ENCODE data around the gene PROM1. TPM values are rescaled to one million over a fixed set of nuclear protein-coding genes. Genes with fewer than 3 reads are reported as not detected.

Gene PROM1
- total and polyA plus RNA-seq, 2 of the 13 experiments (the other 11 are each of a cell fraction or from before 2014, with no cell fraction given) = 3.9 to 16.4 TPM

DNA sequence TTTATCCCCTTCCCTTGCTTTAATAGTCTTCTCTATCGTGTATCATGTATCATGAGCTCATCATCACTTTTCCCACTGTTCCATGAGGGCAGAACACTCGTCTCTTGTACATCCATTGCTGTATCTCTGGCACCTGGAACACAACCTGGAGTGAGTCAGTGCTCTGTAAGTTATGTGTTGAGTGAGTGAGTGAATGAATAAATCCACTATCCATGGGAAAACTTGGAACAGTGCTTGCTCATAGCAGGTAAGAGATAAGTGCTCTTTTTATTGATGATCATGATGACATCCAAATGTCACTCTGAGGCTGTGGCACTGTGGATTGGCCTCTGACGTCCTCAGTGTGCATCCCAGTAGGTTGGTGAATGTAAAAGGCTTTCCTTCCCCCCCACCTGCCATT lies 149.6 kb downstream of the PROM1 start:
- no peak for FAIRE-seq
- in situ Hi-C loops (cut with HindIII; ENCODE audit: extremely low pct_ligation_motif_present, low pct_unique_long_range_greater_than_20kb) = no loop called here
- TF ChIP-seq, protein P1, sequence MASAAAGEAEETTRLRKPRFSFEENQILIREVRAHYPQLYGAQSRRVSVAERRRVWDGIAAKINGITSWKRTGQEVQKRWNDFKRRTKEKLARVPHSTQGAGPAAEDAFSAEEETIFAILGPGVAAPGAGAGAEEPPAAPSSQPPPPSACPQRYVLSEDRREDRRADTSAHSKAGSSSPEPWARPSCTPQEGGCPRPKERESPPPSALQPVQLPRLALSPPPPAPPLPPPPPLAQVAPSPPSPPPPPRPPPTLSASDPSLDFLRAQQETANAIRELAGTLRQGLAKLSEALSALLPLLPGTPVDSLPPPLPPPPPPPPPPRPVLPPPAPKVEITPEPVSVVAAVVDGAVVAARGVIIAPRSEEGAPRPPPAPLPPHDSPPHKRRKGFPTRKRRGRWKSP (CRISPR knock-in tag; IDR thresholded peaks at IDR 0.05) = no peak
- TF ChIP-seq, protein P2, sequence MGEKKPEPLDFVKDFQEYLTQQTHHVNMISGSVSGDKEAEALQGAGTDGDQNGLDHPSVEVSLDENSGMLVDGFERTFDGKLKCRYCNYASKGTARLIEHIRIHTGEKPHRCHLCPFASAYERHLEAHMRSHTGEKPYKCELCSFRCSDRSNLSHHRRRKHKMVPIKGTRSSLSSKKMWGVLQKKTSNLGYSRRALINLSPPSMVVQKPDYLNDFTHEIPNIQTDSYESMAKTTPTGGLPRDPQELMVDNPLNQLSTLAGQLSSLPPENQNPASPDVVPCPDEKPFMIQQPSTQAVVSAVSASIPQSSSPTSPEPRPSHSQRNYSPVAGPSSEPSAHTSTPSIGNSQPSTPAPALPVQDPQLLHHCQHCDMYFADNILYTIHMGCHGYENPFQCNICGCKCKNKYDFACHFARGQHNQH (CRISPR knock-in tag; IDR thresholded peaks at IDR 0.05) = no peak
- TF ChIP-seq, protein P3, sequence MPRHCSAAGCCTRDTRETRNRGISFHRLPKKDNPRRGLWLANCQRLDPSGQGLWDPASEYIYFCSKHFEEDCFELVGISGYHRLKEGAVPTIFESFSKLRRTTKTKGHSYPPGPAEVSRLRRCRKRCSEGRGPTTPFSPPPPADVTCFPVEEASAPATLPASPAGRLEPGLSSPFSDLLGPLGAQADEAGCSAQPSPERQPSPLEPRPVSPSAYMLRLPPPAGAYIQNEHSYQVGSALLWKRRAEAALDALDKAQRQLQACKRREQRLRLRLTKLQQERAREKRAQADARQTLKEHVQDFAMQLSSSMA (CRISPR knock-in tag; IDR thresholded peaks at IDR 0.05) = no peak
- TF ChIP-seq ATF7 (IDR thresholded peaks at IDR 0.05) (no peak), ATF7 (CRISPR knock-in tag; IDR thresholded peaks at IDR 0.05) (no peak)
- TF ChIP-seq, protein P4, sequence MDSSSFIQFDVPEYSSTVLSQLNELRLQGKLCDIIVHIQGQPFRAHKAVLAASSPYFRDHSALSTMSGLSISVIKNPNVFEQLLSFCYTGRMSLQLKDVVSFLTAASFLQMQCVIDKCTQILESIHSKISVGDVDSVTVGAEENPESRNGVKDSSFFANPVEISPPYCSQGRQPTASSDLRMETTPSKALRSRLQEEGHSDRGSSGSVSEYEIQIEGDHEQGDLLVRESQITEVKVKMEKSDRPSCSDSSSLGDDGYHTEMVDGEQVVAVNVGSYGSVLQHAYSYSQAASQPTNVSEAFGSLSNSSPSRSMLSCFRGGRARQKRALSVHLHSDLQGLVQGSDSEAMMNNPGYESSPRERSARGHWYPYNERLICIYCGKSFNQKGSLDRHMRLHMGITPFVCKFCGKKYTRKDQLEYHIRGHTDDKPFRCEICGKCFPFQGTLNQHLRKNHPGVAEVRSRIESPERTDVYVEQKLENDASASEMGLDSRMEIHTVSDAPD (CRISPR knock-in tag; IDR thresholded peaks at IDR 0.05) = no peak

More for the DNA sequence above, 149.6 kb downstream of the PROM1 start:
- H3K4me3 ChIP-seq (replicated peaks in 1 of 3; ENCODE audit: insufficient read depth in 1 of 3, low read depth in 2 of 3, low read length in 3 of 3) = no peak overlapping the region
- BruUV-seq (replicated peaks) = no TSS peak
- H3K79me2 ChIP-seq (ENCODE audit: insufficient read depth, low read length) = no peaks in the 10 kb centered on the region
- H3K4me2 ChIP-seq (ENCODE audit: low read depth, low read length) = no peak overlapping the region
- H3K27ac ChIP-seq (ENCODE audit: extremely low read length, insufficient read depth, low read length) = no peak overlapping the region
- H2AFZ ChIP-seq (ENCODE audit: low read length) = no peak overlapping the region
- ATAC-seq = no peak
- no peak for DNase-seq (ENCODE audit: low spot score)
- CTCF ChIA-PET (ENCODE audit: low intra/inter-chr PET ratio, low total read pairs) = no interaction called here
- H3K9ac ChIP-seq (ENCODE audit: insufficient read depth, low read depth, low read length) = no peak overlapping the region
- WGBS (ENCODE audit: low lambda C conversion rate) = 1% methylated on average over 3 of the region's 3 CpGs
- H3K27me3 ChIP-seq (ENCODE audit: control insufficient read depth in 1 of 2, insufficient read depth in 2 of 2, low read length in 2 of 2) = peaks cover 6 to 22% of the 10 kb centered on the region in 2 experiments; a peak in 3 of 5 replicates
- no peaks in the 10 kb centered on the region for H3K9me3 ChIP-seq (ENCODE audit: low read length)
- intact Hi-C loops (cut with micrococcal nuclease; ENCODE audit: unreplicated experiment) = no loop called here
- POLR2A ChIA-PET = no interaction called here
- H3K36me3 ChIP-seq (replicated peaks in 1 of 2; ENCODE audit: control insufficient read depth in 1 of 2, insufficient read depth in 2 of 2, low read length in 2 of 2) = no peaks in the 10 kb centered on the region
- H3K4me1 ChIP-seq (ENCODE audit: insufficient read depth, low read length) = no peaks in the 10 kb centered on the region
- no peaks in the 10 kb centered on the region for H4K20me1 ChIP-seq (ENCODE audit: insufficient read depth, low read length)

Measured in HepG2 (cell line).